SU-DHL-6 (cell line): ENCODE measurements around the gene HOMER2.

Experiments
- H2AFZ ChIP-seq: fragments of 200-600 bp; sonication (generic); 2 replicates; pipeline ENCODE4 v1.6.1; 2014; ENCODE audit warnings: low read depth, mild to moderate bottlenecking, moderate library complexity, mixed read lengths, antibody characterized with exemption, low read length; ENCODE audit not compliant: severe bottlenecking
- H3F3A ChIP-seq: fragments of 200-600 bp; shearing (Covaris generic); 2 replicates; pipeline ENCODE4 v1.6.0; 2016; ENCODE audit warnings: antibody characterized with exemption, mild to moderate bottlenecking; ENCODE audit not compliant: insufficient read depth
- H3K27ac ChIP-seq: fragments of 200-600 bp; sonication (generic); 2 replicates; pipeline ENCODE4 v1.5.1; 2016; ENCODE audit warnings: low read depth, mild to moderate bottlenecking, low read length, moderate library complexity, mixed read lengths
- H3K27me3 ChIP-seq: fragments of 200-600 bp; sonication (generic), shearing (Covaris generic); 2 replicates; pipeline ENCODE4 v1.6.0; 2014; ENCODE audit warnings: mild to moderate bottlenecking, low read length
- H3K36me3 ChIP-seq: fragments of 200-600 bp; sonication (generic); 2 replicates; pipeline ENCODE4 v1.6.1; 2014; ENCODE audit warnings: mild to moderate bottlenecking, low read length, mixed read lengths
- H3K4me2 ChIP-seq: fragments of 300-600, 200-600 bp; shearing (Covaris generic), sonication (generic); 2 replicates; pipeline ENCODE4 v1.6.0; 2014; ENCODE audit warnings: low read length, low read depth, mild to moderate bottlenecking; ENCODE audit not compliant: poor library complexity, severe bottlenecking
- H3K4me3 ChIP-seq: fragments of 200-600 bp; sonication (generic); 2 replicates; pipeline ENCODE4 v1.5.1; 2014; ENCODE audit warnings: antibody characterized with exemption, low read length, mild to moderate bottlenecking, mixed read lengths; ENCODE audit not compliant: insufficient read depth, poor library complexity, severe bottlenecking
- H3K79me2 ChIP-seq: fragments of 200-600 bp; sonication (generic); 2 replicates; pipeline ENCODE4 v1.6.1; 2014; ENCODE audit warnings: mild to moderate bottlenecking, low read length, moderate library complexity; ENCODE audit not compliant: insufficient read depth
- H3K9ac ChIP-seq: fragments of 200-600 bp; sonication (generic); 2 replicates; pipeline ENCODE4 v1.7.0; 2014; ENCODE audit warnings: mild to moderate bottlenecking, low read length
- H3K9me2 ChIP-seq: fragments of 200-600 bp; sonication (generic); replicated peaks from 2 replicates; pipeline ENCODE4 v1.6.1; 2014; ENCODE audit warnings: low read length; ENCODE audit not compliant: insufficient read depth
- H3K9me3 ChIP-seq: fragments of 200-600 bp; sonication (generic); 2 replicates; pipeline ENCODE4 v1.6.1; 2014; ENCODE audit warnings: low read length, mixed read lengths; ENCODE audit not compliant: insufficient read depth
- H4K20me1 ChIP-seq: fragments of 200-600 bp; sonication (generic); 2 replicates; pipeline ENCODE4 v1.6.1; 2014; ENCODE audit warnings: low read depth, mild to moderate bottlenecking, antibody characterized with exemption, low read length, moderate library complexity, mixed read lengths
- CTCF ChIP-seq: fragments of 200-600 bp; sonication (generic); IDR thresholded peaks from one replicate; pipeline ENCODE4 v1.5.1; 2017; ENCODE audit warnings: antibody characterized with exemption, mild to moderate bottlenecking, low read length, moderate library complexity; ENCODE audit not compliant: insufficient read depth, poor library complexity, severe bottlenecking
- EZH2phosphoT487 ChIP-seq: fragments of 200-600 bp; sonication (generic), shearing (Covaris generic); conservative IDR thresholded peaks from 2 replicates; pipeline ENCODE4 v1.6.1; 2018; ENCODE audit warnings: mild to moderate bottlenecking, antibody characterized with exemption, low read length, moderate library complexity, mixed read lengths

Gene HOMER2

DNA sequence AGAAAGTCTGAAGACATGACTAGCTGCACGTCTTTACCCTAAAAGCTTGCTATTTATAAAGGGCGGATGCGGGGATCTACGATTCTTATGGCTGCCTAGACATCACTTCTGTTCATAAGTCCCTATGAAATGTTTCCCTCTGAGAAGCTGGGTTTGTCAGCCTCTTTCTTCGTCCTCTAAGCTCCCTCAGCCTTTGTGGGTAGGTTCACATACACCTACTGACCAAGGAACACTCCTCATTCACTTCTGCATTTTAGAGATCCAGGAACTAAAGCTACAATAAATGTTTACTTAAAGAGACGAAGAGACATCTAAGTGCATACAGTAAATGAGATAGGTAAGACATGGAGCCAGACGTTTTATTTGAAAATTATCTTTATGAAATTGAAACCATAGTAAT lies 16.8 kb upstream of the HOMER2 start:
- no peaks in the 10 kb centered on the region for H3K79me2 ChIP-seq
- no peak overlapping the region for H2AFZ ChIP-seq
- H3K4me3 ChIP-seq = no peak overlapping the region
- H3K27ac ChIP-seq = no peak overlapping the region
- no peaks in the 10 kb centered on the region for H3K27me3 ChIP-seq
- no peaks in the 10 kb centered on the region for H4K20me1 ChIP-seq
- no peak overlapping the region for H3K9ac ChIP-seq
- no peak for TF ChIP-seq EZH2phosphoT487
- TF ChIP-seq CTCF = no peak
- H3K9me2 ChIP-seq = no peaks in the 10 kb centered on the region
- no peaks in the 10 kb centered on the region for H3F3A ChIP-seq
- H3K9me3 ChIP-seq = no peaks in the 10 kb centered on the region
- H3K4me2 ChIP-seq = no peak overlapping the region
- no peaks in the 10 kb centered on the region for H3K36me3 ChIP-seq

DNA sequence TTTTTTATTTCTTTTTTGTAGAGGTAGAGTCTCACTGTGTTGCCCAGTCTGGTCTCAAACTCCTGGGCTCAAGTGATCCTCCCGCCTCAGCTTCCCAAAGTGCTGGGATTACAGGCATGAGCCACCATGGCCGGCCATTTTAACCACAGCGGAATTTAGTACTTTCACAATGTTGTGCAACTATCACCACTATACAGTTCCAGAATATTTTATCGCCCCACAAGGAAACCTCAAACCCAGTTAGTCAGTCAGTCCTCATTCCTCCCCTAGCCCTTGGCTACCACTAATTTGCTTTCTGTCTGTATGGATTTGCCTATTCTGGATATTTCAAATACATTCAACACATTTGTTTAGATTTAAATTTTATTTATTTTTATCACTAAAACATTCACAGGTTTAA lies 15.5 kb upstream of the HOMER2 start:
- Histone ChIP-seq H3K9me3 (no peaks in the 10 kb centered on the region), H2AFZ (no peak overlapping the region), H3K36me3 (no peaks in the 10 kb centered on the region), H3K9me2 (no peaks in the 10 kb centered on the region), H3K79me2 (no peaks in the 10 kb centered on the region), H3K27ac (no peak overlapping the region), H3K27me3 (no peaks in the 10 kb centered on the region), H4K20me1 (no peaks in the 10 kb centered on the region), H3F3A (no peaks in the 10 kb centered on the region), H3K9ac (no peak overlapping the region), H3K4me3 (no peak overlapping the region), H3K4me2 (no peak overlapping the region)
- TF ChIP-seq CTCF (no peak), EZH2phosphoT487 (no peak)

GRCh38 chr15:82966671-82967071 lies 14.2 kb upstream of the HOMER2 start:
- H3K27ac ChIP-seq = no peak overlapping the region

More at GRCh38 chr15:82966671-82967071, 14.2 kb upstream of the HOMER2 start:
- no peak overlapping the region for H3K4me3 ChIP-seq
- H3K27me3 ChIP-seq = no peaks in the 10 kb centered on the region
- no peaks in the 10 kb centered on the region for H3F3A ChIP-seq
- H4K20me1 ChIP-seq = no peaks in the 10 kb centered on the region
- H2AFZ ChIP-seq = no peak overlapping the region
- no peaks in the 10 kb centered on the region for H3K79me2 ChIP-seq
- no peak overlapping the region for H3K9ac ChIP-seq
- no peak for TF ChIP-seq CTCF
- TF ChIP-seq EZH2phosphoT487 = no peak
- no peaks in the 10 kb centered on the region for H3K9me3 ChIP-seq
- H3K4me2 ChIP-seq = no peak overlapping the region
- no peaks in the 10 kb centered on the region for H3K9me2 ChIP-seq
- no peaks in the 10 kb centered on the region for H3K36me3 ChIP-seq
